Activated CD4-positive, alpha-beta T cell treated with anti-CD3 and anti-CD28 coated beads, Interleukin-2, amount 10 ng/mL, durations not matched to agents 7 days and 5 days (primary cell): ENCODE measurements around the gene ZNF107. TPM values are rescaled to one million over a fixed set of nuclear protein-coding genes. Genes with fewer than 3 reads are reported as not detected.

ENCODE experiments used
- microRNA-seq: library from miRNA; unstranded; fragments of <30 nt; microRNA quantifications from one replicate; pipeline ENCODE4 v1.2.0, GENCODE V29; 2021; ENCODE audit warnings: borderline microRNAs expressed, borderline replicate concordance
- total RNA-seq, 2 experiments: library from RNA; stranded (reverse); gene quantifications; one replicate each; pipeline ENCODE4 v1.2.3, GENCODE V29; 2021

ZNF107 gene
- total RNA-seq, 2 experiments from 2014 or later: 21.8 to 25.6 TPM

Small RNAs within 50 kb of the gene (microRNA-seq; reads per million reads assigned to microRNA genes)
- 1.7 reads per million for gene MIR6839

Other genes starting within 250 kb of the ZNF107 start
- gene ZNF680, start 103.1 kb upstream of the ZNF107 start, total RNA-seq: 10 to 100 TPM; 10.2 to 13.5 TPM
- gene ZNF138, start 128.3 kb downstream of the ZNF107 start, total RNA-seq: 10 to 100 TPM; 11.2 to 14.1 TPM
- gene ZNF273, start 237.1 kb downstream of the ZNF107 start, total RNA-seq: 10 to 100 TPM in 1 of 2 experiments, 1 to 10 TPM in 1; 9.7 to 11.7 TPM